ENCODE data around the gene DCP2.

The DCP2 gene

GRCh38 chr5:112967520-112968083, 9.0 kb upstream of the DCP2 start:
- no peak for FAIRE-seq

GRCh38 chr5:112968411-112969106, 8.0 kb upstream of the DCP2 start:
- peak; percentile 34 for FAIRE-seq

GRCh38 chr5:112971276-112971675, 5.3 kb upstream of the DCP2 start:
- no peak for FAIRE-seq

- FAIRE-seq: no peak
Measured at GRCh38 chr5:112973036-112973435, 3.6 kb upstream of the DCP2 start.

- no peak for FAIRE-seq
Measured at GRCh38 chr5:112973904-112974303, 2.7 kb upstream of the DCP2 start.

- FAIRE-seq: no peak
Measured at GRCh38 chr5:112974901-112975300, 1.7 kb upstream of the DCP2 start.

GRCh38 chr5:112975721-112976431, 722 bp upstream of the DCP2 start:
- no peak for FAIRE-seq

- FAIRE-seq: no peak
Measured at GRCh38 chr5:112977440-112977861, 853 bp downstream of the DCP2 start.

- FAIRE-seq: peak; percentile 79
Measured at GRCh38 chr5:112978836-112979235, 2.2 kb downstream of the DCP2 start.

- FAIRE-seq: no peak
Measured at GRCh38 chr5:112979723-112980122, 3.1 kb downstream of the DCP2 start.

GRCh38 chr5:112983363-112983762, 6.8 kb downstream of the DCP2 start:
- no peak for FAIRE-seq

GRCh38 chr5:112986224-112986623, 9.6 kb downstream of the DCP2 start:
- FAIRE-seq: no peak

GRCh38 chr5:112995764-112996618, 19.4 kb downstream of the DCP2 start:
- peak; percentile 85 for FAIRE-seq

- FAIRE-seq: no peak
Measured at GRCh38 chr5:112996830-112997374, 20.3 kb downstream of the DCP2 start.

- FAIRE-seq: no peak
Measured at GRCh38 chr5:112998296-112998695, 21.7 kb downstream of the DCP2 start.

- FAIRE-seq: no peak
Measured at GRCh38 chr5:113000466-113000865, 23.9 kb downstream of the DCP2 start.

- FAIRE-seq: no peak
Measured at GRCh38 chr5:113002423-113002822, 25.8 kb downstream of the DCP2 start.

GRCh38 chr5:113003763-113004162, 27.2 kb downstream of the DCP2 start:
- no peak for FAIRE-seq

GRCh38 chr5:113005454-113005853, 28.9 kb downstream of the DCP2 start:
- FAIRE-seq: no peak

- no peak for FAIRE-seq
Measured at GRCh38 chr5:113017881-113018635, 41.5 kb downstream of the DCP2 start.

- FAIRE-seq: peak; percentile 55
Measured at GRCh38 chr5:113020461-113021273, 44.1 kb downstream of the DCP2 start.

All from G401.6 (cell line).